Fibroblast of pulmonary artery (primary cell): ENCODE data around the gene ZNF18.
"Not testable (repeated sequence)": the region's sequence is repeated elsewhere in the genome, so short reads cannot be mapped to it uniquely, and the experiment has no call there.

ENCODE experiments used
- DNase-seq: peaks from one replicate; pipeline ENCODE4 v3.0.0-alpha.2; 2010; ENCODE audit warnings: low read depth
- H3K4me3 ChIP-seq: replicated peaks from 2 replicates; pipeline ENCODE4 v1.5.1; 2011; ENCODE audit warnings: low read depth, mild to moderate bottlenecking, control low read depth, low read length, moderate library complexity
- TF ChIP-seq, protein P1 (sequence below): IDR thresholded peaks from 2 replicates; pipeline ENCODE4 v1.5.1; 2011; ENCODE audit warnings: mild to moderate bottlenecking, control low read depth, low read length, inconsistent platforms; ENCODE audit errors: missing control alignments

ZNF18 gene

DNA sequence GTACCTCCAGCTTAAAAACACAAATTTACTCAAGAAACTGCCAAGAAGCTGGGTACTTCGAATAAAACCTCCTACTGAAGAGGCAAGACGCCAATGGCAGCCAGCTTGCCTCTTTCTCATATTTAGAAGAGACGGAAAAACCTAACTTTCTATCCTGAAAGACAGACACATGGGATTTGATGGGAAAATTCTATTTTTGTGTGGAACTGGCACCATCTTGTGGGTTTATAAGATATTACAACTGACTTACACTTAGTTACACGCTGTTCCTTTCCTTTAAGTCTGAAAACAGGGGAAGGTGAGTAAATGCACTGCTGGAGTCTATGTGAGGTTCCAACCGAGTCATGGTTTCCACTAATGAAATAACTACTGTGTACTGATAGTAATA, 10.3 kb downstream of the ZNF18 start:
- DNase-seq = peak; percentile 76
- TF ChIP-seq, protein P1, sequence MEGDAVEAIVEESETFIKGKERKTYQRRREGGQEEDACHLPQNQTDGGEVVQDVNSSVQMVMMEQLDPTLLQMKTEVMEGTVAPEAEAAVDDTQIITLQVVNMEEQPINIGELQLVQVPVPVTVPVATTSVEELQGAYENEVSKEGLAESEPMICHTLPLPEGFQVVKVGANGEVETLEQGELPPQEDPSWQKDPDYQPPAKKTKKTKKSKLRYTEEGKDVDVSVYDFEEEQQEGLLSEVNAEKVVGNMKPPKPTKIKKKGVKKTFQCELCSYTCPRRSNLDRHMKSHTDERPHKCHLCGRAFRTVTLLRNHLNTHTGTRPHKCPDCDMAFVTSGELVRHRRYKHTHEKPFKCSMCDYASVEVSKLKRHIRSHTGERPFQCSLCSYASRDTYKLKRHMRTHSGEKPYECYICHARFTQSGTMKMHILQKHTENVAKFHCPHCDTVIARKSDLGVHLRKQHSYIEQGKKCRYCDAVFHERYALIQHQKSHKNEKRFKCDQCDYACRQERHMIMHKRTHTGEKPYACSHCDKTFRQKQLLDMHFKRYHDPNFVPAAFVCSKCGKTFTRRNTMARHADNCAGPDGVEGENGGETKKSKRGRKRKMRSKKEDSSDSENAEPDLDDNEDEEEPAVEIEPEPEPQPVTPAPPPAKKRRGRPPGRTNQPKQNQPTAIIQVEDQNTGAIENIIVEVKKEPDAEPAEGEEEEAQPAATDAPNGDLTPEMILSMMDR = peak; percentile 58

DNA sequence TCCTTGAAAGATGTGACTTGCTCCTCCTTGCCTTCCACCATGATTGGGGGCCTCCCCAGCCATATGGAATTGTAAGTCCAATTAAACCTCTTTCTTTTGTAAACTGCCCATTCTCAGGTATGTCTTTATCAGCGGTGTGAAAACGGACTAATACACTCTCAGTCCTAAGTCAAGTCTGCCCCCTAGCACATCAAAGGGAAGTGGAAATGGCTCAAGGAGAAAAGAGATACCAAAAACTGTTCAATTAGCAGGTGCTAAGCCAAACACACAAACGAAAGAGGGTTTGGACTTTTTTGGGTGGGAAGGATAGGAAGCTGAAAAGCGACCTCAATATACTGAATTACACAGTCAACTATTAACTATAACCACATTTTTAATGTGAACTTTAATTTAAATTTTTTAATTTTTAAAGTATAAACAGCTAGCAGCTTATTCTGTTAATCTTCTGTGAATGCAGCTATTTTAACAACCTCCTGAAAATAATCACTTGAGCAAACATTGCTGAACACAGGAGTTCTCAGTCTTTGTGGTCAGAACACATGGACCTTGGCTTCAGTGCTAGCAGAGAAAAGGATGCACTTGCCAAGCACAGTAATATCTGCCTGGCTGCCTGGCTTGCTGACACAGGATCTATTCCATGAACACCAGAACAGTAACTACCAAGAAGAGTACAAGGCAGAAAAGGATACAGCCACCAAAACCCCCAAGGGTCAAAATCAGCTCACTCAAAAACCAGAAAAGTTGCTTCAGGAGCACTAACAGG, 10.9 kb downstream of the ZNF18 start:
- DNase-seq = no peak
- H3K4me3 ChIP-seq = no peak overlapping the region
- TF ChIP-seq, protein P1 = no peak

More for the DNA sequence above, 10.3 kb downstream of the ZNF18 start:
- H3K4me3 ChIP-seq = no peak overlapping the region

DNA sequence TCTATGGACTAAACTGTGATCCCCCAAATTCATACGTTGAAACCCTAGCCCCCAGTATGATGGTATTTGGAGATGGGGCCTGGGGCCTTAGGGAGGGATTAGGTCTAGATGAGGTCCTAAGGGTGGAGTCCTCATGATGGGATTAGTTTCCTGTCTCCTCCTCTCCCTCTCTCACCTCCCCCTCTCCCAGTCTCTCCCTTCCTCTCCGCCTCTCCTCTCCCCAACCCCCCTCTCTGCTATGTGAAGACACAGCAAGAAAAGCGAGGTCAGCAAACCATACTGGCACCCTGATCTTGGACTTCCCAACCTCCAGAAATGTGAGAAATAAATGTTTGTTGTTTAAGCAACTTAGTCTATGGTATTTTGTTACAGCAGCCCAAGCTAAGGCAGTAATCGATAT, 15.4 kb downstream of the ZNF18 start:
- TF ChIP-seq, protein P1 = no peak
- DNase-seq = no peak
- H3K4me3 ChIP-seq = no peak overlapping the region

DNA sequence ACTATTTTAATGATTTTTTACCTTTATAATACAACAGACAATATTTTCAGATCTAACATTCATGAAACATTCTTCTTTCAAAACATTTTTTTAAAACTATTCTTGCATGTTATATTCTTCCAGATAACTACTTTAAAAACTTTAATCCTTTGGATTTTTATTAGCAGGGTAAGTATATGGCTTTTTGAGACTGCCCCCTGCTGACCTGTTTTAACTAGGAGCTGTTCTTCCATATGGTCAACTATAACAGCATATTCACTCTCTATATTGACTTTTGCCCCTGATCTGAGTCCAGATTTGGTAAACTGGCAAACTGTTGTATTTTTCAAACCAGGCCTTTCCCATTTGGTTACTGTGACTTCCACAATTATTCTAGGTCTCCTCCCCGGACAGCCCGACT, 16.5 kb downstream of the ZNF18 start:
- TF ChIP-seq, protein P1 = peak; percentile 46
- DNase-seq = peak; percentile 26

DNA sequence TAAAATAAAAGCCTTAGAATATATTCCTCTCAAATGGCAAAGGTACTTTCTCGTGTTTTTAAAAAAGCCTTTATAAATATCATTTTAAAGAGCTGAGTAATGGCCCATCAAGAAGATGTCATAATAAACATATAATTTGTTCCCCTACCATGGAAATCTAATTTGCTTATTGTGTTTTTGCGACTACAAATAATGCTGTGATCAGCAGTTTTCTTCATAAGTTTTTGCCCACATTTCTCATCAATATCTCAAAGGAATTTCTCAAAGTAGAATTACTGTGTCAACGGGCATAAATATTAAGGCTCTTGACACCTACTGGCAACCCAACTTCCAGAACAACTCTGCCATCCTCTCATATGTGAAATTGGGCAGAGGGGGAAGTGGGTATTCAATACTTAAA, 17.5 kb downstream of the ZNF18 start:
- DNase-seq = no peak
- TF ChIP-seq, protein P1 = no peak
- no peak overlapping the region for H3K4me3 ChIP-seq

More for the DNA sequence above, 16.5 kb downstream of the ZNF18 start:
- no peak overlapping the region for H3K4me3 ChIP-seq

DNA sequence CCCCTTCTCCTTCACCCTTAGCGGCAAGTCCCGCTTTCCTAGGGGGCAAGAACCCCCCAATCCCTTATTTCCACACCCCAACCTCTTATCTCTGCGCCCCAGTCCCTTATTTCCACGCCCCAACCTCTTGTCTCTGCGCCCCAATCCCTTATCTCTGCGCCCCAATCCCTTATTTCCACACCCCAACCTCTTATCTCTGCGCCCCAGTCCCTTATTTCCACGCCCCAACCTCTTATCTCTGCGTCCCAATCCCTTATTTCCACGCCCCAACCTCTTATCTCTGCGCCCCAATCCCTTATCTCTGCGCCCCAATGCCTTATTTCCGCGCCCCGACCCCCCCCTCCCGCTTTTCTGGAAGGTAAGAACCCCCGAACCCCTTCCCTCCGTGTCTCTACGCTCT, 24.5 kb downstream of the ZNF18 start:
- not testable (repeated sequence) for H3K4me3 ChIP-seq

DNA sequence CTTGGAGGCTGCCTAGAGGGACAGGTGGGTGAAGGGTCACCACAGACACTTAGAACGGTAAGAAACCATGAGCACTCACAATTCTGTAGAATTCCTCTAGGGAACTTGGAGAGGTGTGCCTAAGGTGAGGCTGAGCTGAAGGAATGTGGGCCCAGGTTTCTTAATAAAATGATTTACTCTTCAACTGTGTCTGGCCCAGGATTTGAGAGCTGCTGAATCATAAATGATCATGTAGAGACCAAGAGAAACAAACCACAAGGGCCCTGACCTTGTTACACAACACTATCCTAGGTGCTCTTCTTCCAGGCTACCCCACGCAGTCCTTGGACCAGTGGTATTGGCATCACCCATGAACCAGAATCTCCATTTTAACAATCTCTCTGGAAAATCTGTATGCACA, 27.7 kb downstream of the ZNF18 start:
- no peak overlapping the region for H3K4me3 ChIP-seq
- TF ChIP-seq, protein P1 = no peak
- no peak for DNase-seq

More for the DNA sequence above, 24.5 kb downstream of the ZNF18 start:
- DNase-seq = not testable (repeated sequence)
